NOMO-1 (cell line): ENCODE results near the gene KRTAP10-1.

ENCODE experiments used
- DNase-seq, 2 experiments: peaks; one replicate each; lab custom pipeline; 2025; ENCODE audit not compliant: unreplicated experiment in 2 of 2; lab: John Stamatoyannopoulos, UW

The KRTAP10-1 gene

DNA sequence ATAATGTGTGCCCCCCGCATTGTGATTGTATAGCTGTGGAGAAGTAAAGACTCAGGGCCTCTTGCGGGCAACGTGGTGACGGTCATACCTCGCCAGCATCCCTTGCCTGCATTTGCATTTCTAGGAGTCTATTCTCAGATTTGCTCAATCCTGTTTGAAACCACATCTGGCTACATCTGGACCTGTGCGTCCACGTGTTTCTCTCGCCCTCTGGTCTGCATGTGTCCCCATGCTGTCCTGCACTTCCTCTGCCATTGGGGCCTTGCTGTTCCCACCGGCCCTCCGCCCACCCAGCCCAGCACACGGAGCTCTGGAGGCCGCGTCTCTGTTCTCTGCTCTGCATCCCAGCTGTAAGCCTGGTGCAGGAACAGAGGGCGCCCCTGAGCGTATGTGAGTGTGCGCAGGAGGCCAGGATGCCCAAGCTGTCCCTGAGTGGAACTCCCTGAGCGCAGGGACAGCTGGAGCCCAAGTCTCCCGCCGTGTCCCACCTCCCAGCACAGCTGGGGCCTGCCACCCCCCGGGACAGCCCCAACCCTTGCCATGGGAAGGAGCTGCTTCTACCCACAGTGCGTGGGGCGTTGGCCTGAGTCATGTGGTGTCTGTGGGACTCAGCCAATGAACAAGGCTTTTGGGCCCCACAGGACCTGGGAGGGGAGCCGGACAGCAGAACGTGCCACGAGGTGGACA is 9.7 kb upstream of the KRTAP10-1 start:
- DNase-seq: no peak

DNA sequence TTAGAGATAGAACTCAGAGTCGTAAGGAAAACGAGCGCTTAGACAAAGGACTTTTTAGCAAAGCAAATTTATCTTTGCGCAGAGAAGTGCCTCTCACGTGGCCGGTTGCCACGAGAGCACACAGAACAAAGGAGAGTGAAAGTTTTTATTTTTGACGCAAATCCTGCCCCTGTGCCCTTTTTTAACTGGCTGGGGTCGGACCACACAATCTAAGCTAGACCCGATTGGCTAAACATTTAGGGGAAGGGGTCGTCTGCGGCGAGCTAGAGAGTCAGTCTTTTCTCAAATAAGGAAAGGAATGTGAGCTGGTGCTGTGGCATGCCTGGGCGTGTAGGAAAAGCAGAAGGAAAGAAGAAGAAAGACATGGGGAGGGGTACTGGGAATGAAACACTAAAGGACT is 8.9 kb upstream of the KRTAP10-1 start:
- DNase-seq: no peak

DNA sequence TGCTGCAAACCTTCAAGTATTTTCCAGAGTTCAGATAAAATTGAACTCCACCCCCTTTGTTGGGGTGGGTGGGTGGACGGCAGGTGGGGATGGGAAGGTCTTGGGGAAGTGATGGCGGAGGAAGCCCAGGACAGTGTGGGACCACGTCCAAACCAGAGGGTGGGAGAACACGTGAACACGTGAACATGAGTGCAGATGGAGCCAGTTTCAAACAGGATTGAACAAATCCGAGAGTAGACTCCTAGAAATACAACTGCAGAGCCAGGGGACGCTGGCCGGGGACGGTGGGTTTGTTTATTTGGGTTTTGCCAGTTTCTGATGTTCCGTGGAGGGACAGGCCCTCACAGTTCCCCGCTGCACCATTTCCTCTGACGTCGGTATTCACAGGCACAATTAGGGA is 8.4 kb upstream of the KRTAP10-1 start:
- no peak for DNase-seq

DNA sequence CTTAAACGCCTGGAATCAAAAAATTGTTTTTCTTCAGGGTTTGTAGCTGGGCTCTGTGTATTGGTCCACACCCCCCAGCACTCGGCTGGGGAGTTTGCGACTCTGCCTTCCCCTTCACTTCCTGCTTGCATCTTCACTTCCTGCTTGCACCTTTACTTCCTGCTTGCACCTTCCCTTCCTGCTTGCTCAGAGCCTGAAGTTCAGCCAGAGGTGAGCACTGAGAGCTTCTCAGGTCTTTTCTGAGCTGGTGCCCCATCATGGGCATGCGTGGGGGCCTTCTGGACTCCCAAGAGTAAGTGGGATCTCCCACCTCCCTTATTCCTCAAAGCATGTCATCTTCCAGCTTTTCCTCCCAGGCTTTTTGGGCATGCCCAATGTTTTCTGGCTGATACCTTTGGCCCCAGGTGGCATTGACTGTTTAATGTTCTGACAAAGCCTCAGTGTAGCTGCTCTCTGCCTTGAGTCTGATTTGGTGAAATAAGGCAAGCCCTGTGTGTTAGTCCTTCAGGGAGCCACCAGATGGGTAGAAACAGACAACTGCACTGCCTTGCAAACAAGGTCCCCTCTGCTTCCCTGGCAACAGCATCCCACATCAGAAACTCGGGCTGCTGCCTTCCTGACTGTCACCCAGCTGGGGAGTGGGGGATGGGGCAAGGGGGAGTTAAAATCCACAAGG is 7.8 kb upstream of the KRTAP10-1 start:
- DNase-seq: no peak

DNA sequence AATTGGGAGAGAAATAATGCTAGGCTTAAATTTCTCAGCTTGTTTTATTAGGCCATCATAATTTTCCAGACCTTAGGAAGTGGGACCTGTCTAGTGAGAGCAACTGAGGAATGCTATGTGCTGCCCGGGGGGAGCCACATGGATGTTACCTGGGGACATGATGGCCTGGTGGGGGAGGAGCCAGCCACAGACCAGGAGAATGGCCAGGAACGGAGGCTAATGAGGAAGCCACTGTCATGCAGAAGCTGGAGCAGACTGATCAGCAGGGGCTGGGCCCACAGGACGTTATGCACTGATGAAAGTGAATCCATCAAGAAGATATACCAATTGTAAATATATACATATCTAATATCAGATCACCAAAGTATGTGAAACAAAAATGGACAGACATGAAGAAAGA is 4.6 kb upstream of the KRTAP10-1 start:
- no peak for DNase-seq

DNA sequence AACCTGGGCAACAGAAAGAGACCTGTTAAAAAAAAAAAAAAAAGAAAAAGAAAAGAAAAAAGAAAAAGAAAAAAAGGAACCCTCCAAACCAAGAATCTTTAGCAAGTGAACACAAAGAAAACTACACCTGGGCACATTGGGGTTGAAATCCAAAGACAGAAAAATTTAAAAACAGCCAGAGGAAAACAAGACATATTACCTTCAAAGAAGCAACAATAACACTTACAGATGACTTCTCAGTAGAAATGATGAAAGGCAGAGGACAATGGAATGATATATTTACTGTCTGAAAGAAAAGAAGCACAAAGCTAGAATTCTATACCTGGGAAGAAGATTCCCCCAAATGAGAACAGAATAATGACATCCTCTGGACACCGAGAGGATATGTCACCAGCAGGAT is 2.7 kb upstream of the KRTAP10-1 start:
- DNase-seq: no peak

DNA sequence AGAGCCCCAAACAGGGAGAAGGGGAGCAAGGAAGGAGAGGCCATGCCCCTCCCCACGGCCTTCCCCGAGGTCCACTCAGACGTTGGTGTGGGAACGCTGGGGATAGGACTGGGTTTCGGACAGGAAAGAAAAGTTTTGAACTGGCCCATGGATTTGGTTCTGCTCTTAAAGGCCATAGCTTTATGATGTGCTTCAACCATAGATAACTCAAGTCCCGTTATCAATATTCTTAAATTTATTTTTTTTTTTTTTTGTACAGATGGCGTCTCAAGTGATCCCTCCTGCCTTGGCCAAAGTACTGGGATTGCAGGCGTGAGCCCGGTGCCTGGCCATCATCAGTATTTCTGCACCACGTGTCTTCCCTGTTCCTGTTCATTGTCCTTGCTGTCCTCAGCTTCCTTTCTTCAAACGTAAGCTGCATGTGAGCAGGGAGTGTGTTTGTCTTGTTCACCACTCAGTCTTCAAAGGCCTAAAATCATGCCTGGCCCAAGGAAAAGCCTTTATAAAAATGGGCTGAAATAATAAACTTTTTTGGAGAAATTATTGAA is 820 bp upstream of the KRTAP10-1 start:
- no peak for DNase-seq

DNA sequence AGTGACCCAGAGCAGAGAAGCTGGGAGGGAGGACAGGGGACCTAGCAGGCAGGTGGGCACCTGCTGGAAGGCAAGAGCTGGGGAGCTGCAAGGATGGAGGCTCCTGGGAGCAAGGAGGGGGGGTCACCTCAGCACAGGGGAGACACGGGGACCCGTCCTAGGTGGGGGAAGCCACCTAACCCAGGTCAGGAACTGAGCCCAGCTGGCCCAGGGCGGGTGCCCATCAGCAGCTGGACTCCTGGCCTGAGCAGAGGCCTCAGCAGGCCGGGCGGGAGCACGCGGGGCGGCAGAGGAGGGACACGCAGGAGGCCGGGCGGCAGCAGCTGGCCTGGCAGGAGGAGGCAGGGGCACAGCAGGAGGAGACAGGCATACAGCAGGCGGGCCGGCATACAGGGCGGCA is 949 bp downstream of the KRTAP10-1 start:
- no peak for DNase-seq

DNA sequence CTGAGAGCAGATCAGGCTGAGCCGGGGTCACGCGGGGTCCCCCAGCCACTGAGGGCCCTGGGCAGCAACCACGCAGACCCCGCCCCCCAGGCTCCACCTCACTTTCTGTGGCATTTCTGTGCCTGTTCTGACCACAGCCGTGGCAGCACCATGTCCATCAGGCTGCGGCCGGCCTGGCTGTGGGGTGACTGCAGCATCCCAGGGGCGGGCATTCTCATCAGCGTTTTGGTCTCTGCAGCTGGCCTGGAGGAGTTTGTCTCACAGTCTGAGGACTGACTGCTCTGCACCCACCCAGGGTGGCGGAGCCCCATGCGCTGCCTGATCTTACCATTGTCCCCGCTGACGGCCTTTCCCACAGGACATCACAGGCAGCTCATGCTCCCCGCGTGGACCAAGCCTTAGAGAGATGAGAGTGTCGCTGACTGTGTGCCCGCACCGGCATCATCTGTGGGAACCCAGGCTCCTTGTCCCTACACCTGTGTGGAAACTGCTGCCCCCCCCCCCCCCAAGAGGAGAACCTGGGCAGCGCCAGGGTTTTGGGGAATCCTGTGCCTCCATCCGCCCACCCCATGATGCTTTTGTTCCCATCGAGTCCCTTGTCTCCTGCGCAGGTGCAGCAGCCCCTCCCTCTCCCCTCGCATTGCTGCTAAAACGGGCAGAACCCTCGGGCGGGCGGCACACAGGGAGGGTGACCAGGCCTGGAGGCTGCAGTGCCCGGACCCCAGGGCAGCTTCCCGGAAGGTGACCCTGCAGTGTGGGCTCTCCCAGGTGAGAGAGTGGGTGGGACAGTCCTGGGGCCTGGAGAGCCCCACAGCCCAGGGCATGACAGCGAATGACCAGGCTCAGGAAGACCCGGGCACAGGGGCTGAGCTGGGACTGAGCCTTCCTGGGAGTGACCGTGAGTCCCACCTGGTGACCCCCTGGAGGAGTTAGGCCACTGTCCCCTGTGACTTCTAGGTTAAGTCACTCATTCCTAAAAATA is 1.8 kb downstream of the KRTAP10-1 start:
- no peak for DNase-seq

DNA sequence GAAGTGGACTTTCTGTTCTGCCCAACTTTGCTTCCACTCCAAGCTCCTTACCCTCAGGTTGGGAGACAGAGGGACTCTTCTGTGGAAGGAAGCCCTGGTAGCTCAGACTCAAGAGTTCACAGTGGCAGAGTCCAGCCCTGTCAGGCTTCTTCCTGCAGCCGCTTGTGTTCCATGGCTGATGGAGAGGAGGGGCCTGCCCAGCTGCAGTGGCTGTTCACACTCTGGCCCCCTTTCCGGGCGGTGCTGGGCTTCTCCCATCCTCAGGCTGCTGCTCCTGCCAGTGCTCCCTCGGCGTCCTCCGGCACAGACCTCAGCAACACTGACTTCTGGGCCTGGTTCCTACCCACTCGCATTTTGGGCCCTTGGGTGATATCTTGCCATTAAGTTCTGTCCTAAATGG is 4.0 kb downstream of the KRTAP10-1 start:
- DNase-seq: no peak

DNA sequence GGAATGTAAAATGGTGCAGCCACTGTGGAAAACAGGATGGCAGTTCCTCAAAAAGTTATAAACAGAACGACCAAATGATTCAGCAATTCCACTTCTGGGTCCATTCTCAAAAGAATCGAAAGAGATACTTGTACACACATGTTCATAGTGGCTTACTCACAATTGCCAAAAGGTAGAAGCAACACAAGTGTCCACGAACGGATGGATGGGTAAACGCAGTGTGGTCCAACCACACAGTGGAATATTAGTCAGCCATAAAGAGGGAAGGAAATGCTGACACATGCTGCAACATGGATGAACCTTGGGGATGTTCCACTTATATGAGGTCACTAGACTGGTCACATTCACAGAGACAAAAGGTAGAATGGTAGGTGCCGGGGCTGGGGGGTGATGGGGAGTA is 5.3 kb downstream of the KRTAP10-1 start:
- no peak for DNase-seq

DNA sequence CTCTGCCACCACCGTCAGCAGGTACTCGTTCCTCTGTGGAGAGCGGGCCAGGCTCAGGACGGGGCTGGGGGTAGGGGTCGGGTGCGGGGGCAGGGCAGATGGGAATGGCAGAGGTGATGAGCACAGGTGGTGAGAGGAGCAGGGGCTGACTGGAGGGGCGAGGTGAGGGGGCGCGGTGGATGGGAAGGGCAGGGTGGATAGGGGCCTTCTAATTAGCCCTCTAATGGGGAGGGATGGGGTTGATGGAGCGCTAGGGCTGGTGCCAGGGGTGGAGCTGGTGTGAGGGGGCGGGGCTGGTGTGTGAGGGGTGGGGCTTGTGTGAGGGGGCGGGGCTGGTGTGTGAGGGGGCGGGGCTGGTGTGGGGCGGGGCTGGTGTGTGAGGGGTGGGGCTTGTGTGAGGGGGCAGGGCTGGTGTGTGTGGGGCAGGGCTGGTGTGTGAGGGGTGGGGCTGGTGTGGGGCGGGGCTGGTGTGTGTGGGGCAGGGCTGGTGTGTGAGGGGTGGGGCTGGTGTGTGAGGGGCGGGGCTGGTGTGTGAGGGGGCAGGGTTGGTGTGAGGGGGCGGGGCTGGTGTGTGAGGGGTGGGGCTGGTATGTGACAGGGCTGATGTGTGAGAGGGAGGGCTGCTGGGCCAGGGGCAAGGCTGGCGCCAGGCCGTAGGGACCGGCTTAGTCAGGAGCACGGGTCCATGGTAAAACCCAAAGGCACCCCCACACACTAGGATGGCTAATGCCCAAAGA is 5.9 kb downstream of the KRTAP10-1 start:
- DNase-seq: no peak

DNA sequence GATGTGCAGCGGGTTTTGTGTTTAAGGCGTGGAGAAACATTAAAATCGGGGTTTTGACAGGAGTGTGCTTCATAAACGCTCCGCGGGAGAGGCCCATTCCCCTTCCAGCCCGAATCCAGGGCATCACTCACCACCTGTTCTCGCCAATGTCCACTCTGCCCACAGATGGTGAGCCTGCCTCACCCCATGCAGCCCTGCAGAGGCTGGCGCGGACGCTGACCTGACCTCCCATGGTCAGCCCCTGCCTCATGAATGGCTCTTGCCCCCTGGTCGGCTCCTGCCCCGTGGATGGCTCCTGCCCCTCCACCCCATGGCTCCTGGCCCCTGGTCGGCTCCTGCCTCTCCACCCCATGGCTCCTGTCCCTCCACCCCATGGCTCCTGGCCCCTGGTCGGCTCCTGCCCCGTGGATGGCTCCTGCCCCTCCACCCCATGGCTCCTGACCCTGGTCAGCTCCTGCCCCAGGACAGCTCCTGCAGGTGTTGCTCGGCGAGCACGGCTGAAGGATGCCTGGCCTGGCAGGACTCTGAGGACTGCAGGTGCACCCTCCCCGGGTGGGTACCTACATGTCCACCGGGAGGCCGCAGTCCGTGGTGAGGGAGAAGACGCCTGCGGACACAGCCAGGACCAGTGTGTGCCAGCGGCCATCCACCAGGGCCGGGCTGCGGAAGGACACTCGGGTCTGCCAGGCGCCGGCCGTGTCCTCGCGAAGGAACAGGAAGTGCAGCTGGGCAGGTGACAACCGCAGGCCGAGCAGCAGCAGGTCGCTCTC is 6.7 kb downstream of the KRTAP10-1 start:
- DNase-seq: no peak

DNA sequence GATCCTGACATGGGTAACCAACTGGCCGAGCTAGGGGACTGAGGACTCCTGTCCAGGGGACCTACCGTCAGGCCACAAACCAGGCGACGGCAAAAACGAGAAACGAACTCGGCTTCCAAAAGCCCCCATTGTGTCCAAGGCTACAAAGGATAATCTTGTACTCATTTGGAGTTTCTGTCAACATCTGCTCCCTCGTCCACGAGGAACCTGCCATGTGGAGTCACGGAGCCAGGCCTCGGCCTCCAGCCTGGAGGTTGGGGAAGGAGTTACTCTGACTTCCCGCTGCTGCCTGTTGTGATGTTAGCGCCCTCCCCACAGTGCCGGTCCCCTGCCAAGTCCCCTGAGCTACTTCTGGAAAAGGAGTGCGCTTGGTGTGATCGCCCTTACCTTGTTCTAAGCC is 7.3 kb downstream of the KRTAP10-1 start:
- no peak for DNase-seq

DNA sequence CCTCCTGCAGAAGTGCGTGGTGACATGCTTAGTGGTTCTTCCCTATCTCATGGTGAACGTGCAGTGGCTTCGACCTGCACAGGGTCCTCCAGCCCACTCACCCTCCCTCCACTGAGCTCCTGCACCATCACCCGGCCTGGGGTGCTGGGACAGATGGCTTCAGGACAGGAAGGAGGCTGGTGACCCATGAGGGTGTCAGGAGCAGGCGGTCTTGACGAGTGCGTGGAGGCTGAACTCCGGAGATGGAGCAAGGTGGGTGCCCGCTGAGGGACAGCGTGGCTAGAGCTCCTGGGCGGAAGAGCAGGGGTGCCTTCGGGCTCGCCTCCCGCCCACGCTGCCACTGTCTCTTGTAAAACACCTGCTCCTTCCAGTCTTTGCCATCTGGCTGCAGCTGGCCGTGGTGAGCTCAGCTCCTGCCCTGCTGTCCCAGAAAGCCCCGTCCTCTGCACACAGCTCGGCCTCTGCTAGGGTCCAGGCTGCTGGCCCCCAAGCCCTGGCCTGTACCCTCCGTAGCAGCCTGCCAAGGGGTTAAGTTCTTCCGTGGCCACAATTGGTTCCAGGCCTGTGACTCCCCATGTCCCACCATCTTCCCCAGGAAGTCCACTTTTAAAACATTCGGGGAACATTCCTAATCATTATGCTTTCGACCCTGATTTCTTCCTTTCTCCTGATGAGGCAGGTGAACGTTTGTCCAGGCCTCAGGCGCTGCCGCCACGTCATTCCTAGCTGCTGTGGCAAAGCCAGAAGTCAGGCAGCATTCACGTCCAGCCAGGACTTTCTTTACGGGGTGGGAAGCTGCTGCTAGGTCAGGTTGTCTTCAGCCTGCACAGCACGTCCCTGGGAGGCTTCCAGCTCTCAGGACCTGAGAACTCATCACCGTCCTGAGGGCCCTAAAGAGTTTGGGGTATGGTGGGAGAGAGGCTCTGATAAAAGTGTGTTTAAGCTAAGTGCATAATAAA is 8.1 kb downstream of the KRTAP10-1 start:
- DNase-seq: no peak

DNA sequence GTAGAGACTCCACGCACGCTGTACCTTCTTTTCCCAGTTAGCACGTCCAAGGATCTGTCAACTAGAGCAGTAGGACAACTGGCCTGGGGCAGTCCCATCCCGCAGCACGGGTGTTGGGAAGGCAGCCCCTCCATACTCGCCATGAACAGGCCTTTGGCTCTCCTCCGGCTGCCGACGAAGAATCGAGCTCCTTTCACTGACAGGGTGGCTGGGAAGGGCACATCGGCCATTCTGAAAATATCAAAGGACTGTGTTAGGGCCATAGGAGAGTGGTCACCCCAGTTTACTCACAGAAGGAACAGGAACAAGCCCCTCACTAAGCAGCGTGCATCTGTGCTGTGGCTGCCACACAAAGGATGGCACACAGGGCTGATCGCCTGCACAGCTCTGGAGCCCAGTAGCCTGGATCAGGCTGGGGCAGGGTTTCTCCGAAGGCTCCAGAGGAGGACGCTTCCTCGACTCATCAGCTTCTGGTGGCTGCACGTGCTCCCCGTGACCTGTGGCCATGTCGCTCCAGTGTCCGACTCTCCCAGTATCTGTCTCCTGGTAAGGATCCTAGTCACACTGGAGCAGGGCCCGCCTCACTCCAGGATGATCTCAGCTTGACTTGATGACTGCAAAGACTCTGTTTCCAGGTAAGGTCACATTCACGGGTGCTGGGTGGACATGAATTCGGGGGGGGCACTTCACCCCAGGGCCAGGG is 8.9 kb downstream of the KRTAP10-1 start:
- DNase-seq: no peak

DNA sequence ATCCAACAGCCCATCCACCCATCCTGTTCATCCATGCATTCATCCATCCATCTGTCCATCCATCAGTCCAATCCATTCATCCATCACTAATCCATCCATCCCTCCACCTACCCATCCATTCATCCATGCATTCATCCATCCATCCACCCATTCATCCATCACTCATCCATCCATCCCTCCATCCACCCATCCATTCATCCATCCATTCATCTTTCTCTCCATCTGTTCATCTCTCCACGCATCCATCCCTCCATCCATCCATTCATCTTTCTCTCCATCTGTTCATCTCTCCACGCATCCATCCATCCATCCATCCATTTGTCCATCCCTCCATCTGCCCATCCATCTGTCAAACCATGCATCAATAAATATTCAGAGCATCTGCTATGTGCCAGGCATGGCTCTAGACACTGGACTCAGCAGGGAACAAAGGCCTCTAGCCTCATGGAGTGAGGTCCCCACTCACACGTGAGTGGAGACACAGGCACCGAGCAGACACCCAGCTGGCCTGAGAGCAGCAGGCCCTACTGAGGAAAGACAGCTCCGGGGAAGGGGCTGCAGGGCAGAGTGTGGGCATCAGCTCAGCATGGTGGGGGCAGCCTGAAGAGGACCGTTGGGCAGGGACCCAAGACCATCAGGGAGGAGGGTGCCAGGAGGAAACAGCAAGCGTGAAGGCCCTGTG is 9.6 kb downstream of the KRTAP10-1 start:
- no peak for DNase-seq
